Neuronal stem cell (in vitro differentiated cells): Measurements from ENCODE around the gene GRIK3.
A peak's percentile ranks its signal among the peaks of the same experiment; 100 is the strongest.

Source experiments
- DNase-seq: peaks from one replicate; pipeline ENCODE4 v3.0.0-alpha.2; 2013; ENCODE audit warnings: low spot score
- H2AFZ ChIP-seq: one replicate; pipeline ENCODE4 v1.6.1; 2013; ENCODE audit warnings: mild to moderate bottlenecking, low read length, inconsistent platforms
- H2AK5ac ChIP-seq: 2 replicates; pipeline ENCODE4 v1.6.1; 2013; ENCODE audit warnings: low read depth, mild to moderate bottlenecking, inconsistent platforms, low read length, moderate library complexity, mixed read lengths
- H2BK120ac ChIP-seq: 2 replicates; pipeline ENCODE4 v1.6.1; 2013; ENCODE audit warnings: low read depth, mild to moderate bottlenecking, inconsistent platforms, low read length, moderate library complexity, mixed read lengths
- H2BK12ac ChIP-seq: one replicate; pipeline ENCODE4 v1.6.1; 2013; ENCODE audit warnings: low read length, inconsistent platforms
- H2BK15ac ChIP-seq: 2 replicates; pipeline ENCODE4 v1.6.1; 2013; ENCODE audit warnings: mild to moderate bottlenecking, low read length, inconsistent platforms, mixed read lengths
- H2BK5ac ChIP-seq: one replicate; pipeline ENCODE4 v1.6.1; 2013; ENCODE audit warnings: inconsistent platforms, mild to moderate bottlenecking, low read length, moderate library complexity
- H3K14ac ChIP-seq: one replicate; pipeline ENCODE4 v1.6.1; 2013; ENCODE audit warnings: low read length, inconsistent platforms
- H3K18ac ChIP-seq: 2 replicates; pipeline ENCODE4 v1.6.1; 2013; ENCODE audit warnings: low read length, inconsistent platforms
- H3K23ac ChIP-seq: 2 replicates; pipeline ENCODE4 v1.6.1; 2013; ENCODE audit warnings: low read depth, mild to moderate bottlenecking, mixed read lengths, low read length, inconsistent platforms; ENCODE audit not compliant: poor library complexity
- H3K27ac ChIP-seq: replicated peaks from 3 replicates; pipeline ENCODE4 v1.5.1; 2013; ENCODE audit warnings: low read length, inconsistent platforms
- H3K27me3 ChIP-seq, 3 experiments: 2 replicates each; pipeline ENCODE4 v1.6.1; 2013; ENCODE audit warnings: low read length in 3 of 3, mild to moderate bottlenecking in 2 of 3, inconsistent platforms in 1 of 3, low read depth in 1 of 3, mixed read lengths in 1 of 3, moderate library complexity in 1 of 3; ENCODE audit not compliant: control insufficient read depth in 3 of 3, insufficient read depth in 3 of 3
- H3K36me3 ChIP-seq, 2 donors: replicated peaks in 1 of 2; 2 replicates each; pipeline ENCODE4 v1.6.1; 2013; ENCODE audit warnings: low read length in 2 of 2; ENCODE audit not compliant: control insufficient read depth in 2 of 2, insufficient read depth in 2 of 2
- H3K4ac ChIP-seq: 2 replicates; pipeline ENCODE4 v1.6.1; 2013; ENCODE audit warnings: inconsistent platforms, mild to moderate bottlenecking, low read length, moderate library complexity
- H3K4me1 ChIP-seq, 2 donors: 1 replicate in 1 of 2; 2 replicates in 1 of 2; pipeline ENCODE4 v1.6.1; 2013; ENCODE audit warnings: low read length in 2 of 2, low read depth in 1 of 2; ENCODE audit not compliant: control insufficient read depth in 2 of 2, insufficient read depth in 1 of 2
- H3K4me2 ChIP-seq: one replicate; pipeline ENCODE4 v1.6.1; 2013; ENCODE audit warnings: mild to moderate bottlenecking, low read length, inconsistent platforms; ENCODE audit not compliant: insufficient read depth, poor library complexity, severe bottlenecking
- H3K4me3 ChIP-seq, 2 donors: 2 replicates each; pipeline ENCODE4 v1.5.1; 2013; ENCODE audit warnings: low read length in 2 of 2, mild to moderate bottlenecking in 2 of 2, inconsistent platforms in 1 of 2, moderate library complexity in 1 of 2
- H3K79me1 ChIP-seq: one replicate; pipeline ENCODE4 v1.6.1; 2013; ENCODE audit warnings: low read depth, mild to moderate bottlenecking, inconsistent platforms, low read length, moderate library complexity
- H3K9ac ChIP-seq: one replicate; pipeline ENCODE4 v1.6.1; 2013; ENCODE audit warnings: mild to moderate bottlenecking, low read depth, low read length, inconsistent platforms; ENCODE audit not compliant: poor library complexity
- H3K9me3 ChIP-seq, 2 donors: replicated peaks in 1 of 2; 2 replicates each; pipeline versions ENCODE3 to v1.6.1; 2013; ENCODE audit warnings: low read length in 2 of 2, mild to moderate bottlenecking in 2 of 2, inconsistent platforms in 1 of 2, low read depth in 1 of 2, mixed read lengths in 1 of 2, moderate library complexity in 1 of 2; ENCODE audit not compliant: control insufficient read depth in 2 of 2, insufficient read depth in 1 of 2
- H4K8ac ChIP-seq: one replicate; pipeline ENCODE4 v1.6.1; 2013; ENCODE audit warnings: low read depth, mild to moderate bottlenecking, inconsistent platforms, low read length, moderate library complexity
- H4K91ac ChIP-seq: one replicate; pipeline ENCODE4 v1.6.1; 2013; ENCODE audit warnings: low read length, low read depth, mild to moderate bottlenecking, inconsistent platforms; ENCODE audit not compliant: poor library complexity
- WGBS, 2 donors: extraction: QIAGEN DNeasy Blood & Tissue Kit; methylation state at CpG; one replicate each; pipeline ENCODE4 v1.1.7; 2013; ENCODE audit warnings: missing lambda C conversion rate in 2 of 2, mixed read lengths in 1 of 2; ENCODE audit not compliant: insufficient read length in 2 of 2, insufficient replicate concordance in 1 of 2; ENCODE audit errors: extremely low coverage in 2 of 2; 5-methylcytosine and 5-hydroxymethylcytosine counted together

The GRIK3 gene

GRCh38 chr1:37051346-37051745 is 17.0 kb upstream of the GRIK3 start:
- Histone ChIP-seq H3K23ac (no peak overlapping the region), H3K18ac (no peak overlapping the region), H3K4me3 (no peak overlapping the region), H3K4me1 (peaks cover 0 to 22% of the 10 kb centered on the region in 2 donors), H2BK15ac (no peak overlapping the region), H3K27me3 (no peaks in the 10 kb centered on the region), H2BK5ac (no peak overlapping the region), H3K36me3 (no peaks in the 10 kb centered on the region), H3K9ac (no peak overlapping the region), H2BK120ac (no peak overlapping the region), H3K9me3 (no peaks in the 10 kb centered on the region), H4K91ac (no peak overlapping the region), H3K79me1 (no peaks in the 10 kb centered on the region), H2BK12ac (no peak overlapping the region), H2AFZ (no peak overlapping the region), H2AK5ac (no peak overlapping the region), H3K4ac (no peak overlapping the region), H3K27ac (no peak overlapping the region), H4K8ac (no peak overlapping the region), H3K4me2 (no peak overlapping the region), H3K14ac (no peak overlapping the region)
- WGBS, 2 donors: no CpG with 5 or more reads among the region's 7 CpGs
- DNase-seq: no peak

- H3K4ac ChIP-seq: no peak overlapping the region
- no peak overlapping the region for H2BK12ac ChIP-seq
- H3K27ac ChIP-seq: no peak overlapping the region
- H4K8ac ChIP-seq: no peak overlapping the region
- H3K14ac ChIP-seq: no peak overlapping the region
- H3K23ac ChIP-seq: no peak overlapping the region
- no peak overlapping the region for H3K4me2 ChIP-seq
- H3K79me1 ChIP-seq: no peaks in the 10 kb centered on the region
- no peak overlapping the region for H3K9ac ChIP-seq
- no CpG with 5 or more reads among the region's 19 CpGs for WGBS, 2 donors
- no peak overlapping the region for H2BK120ac ChIP-seq
- H3K18ac ChIP-seq: peak overlapping the region; percentile 39
- no peak for DNase-seq
- no peak overlapping the region for H3K4me3 ChIP-seq
- H2BK15ac ChIP-seq: peak overlapping the region; percentile 14
- no peaks in the 10 kb centered on the region for H3K27me3 ChIP-seq
- no peak overlapping the region for H2AK5ac ChIP-seq
- H4K91ac ChIP-seq: no peak overlapping the region
- no peak overlapping the region for H2AFZ ChIP-seq
- no peaks in the 10 kb centered on the region for H3K36me3 ChIP-seq
- H3K4me1 ChIP-seq: peaks cover 0 to 8% of the 10 kb centered on the region in 2 donors
- no peak overlapping the region for H2BK5ac ChIP-seq
- H3K9me3 ChIP-seq: no peaks in the 10 kb centered on the region
Observed at GRCh38 chr1:37047542-37047941, 13.2 kb upstream of the GRIK3 start.

GRCh38 chr1:37043101-37043500 is 8.8 kb upstream of the GRIK3 start:
- no peak for DNase-seq
- no peak overlapping the region for H3K4me3 ChIP-seq
- no peaks in the 10 kb centered on the region for H3K36me3 ChIP-seq
- no peak overlapping the region for H3K4ac ChIP-seq
- H3K9ac ChIP-seq: no peak overlapping the region
- no peak overlapping the region for H2BK15ac ChIP-seq
- no peak overlapping the region for H2BK5ac ChIP-seq
- H3K18ac ChIP-seq: no peak overlapping the region
- WGBS, 2 donors: no CpG with 5 or more reads among the region's 2 CpGs
- H4K91ac ChIP-seq: no peak overlapping the region
- no peak overlapping the region for H2BK12ac ChIP-seq
- H3K27me3 ChIP-seq: peaks cover 0 to 30% (median 0%) of the 10 kb centered on the region in 3 experiments
- no peak overlapping the region for H2BK120ac ChIP-seq
- no peak overlapping the region for H2AFZ ChIP-seq
- H3K4me1 ChIP-seq: peaks cover 0 to 26% of the 10 kb centered on the region in 2 donors
- no peaks in the 10 kb centered on the region for H3K79me1 ChIP-seq
- H3K9me3 ChIP-seq: no peaks in the 10 kb centered on the region
- H2AK5ac ChIP-seq: no peak overlapping the region
- no peak overlapping the region for H3K4me2 ChIP-seq
- no peak overlapping the region for H3K23ac ChIP-seq
- no peak overlapping the region for H3K14ac ChIP-seq
- H4K8ac ChIP-seq: no peak overlapping the region
- H3K27ac ChIP-seq: no peak overlapping the region

- H2AK5ac ChIP-seq: no peak overlapping the region
- H3K4me3 ChIP-seq: no peak overlapping the region
- H3K18ac ChIP-seq: no peak overlapping the region
- no peak overlapping the region for H4K8ac ChIP-seq
- no peak overlapping the region for H3K23ac ChIP-seq
- no peak overlapping the region for H2BK120ac ChIP-seq
- no peak overlapping the region for H2BK12ac ChIP-seq
- H2BK15ac ChIP-seq: peak overlapping the region; percentile 65
- H2AFZ ChIP-seq: no peak overlapping the region
- no CpG with 5 or more reads among the region's 6 CpGs for WGBS, 2 donors
- no peaks in the 10 kb centered on the region for H3K9me3 ChIP-seq
- H2BK5ac ChIP-seq: no peak overlapping the region
- no peak overlapping the region for H4K91ac ChIP-seq
- no peaks in the 10 kb centered on the region for H3K79me1 ChIP-seq
- H3K4me1 ChIP-seq: peaks cover 0 to 30% of the 10 kb centered on the region in 2 donors
- H3K27ac ChIP-seq: no peak overlapping the region
- no peak overlapping the region for H3K9ac ChIP-seq
- no peak for DNase-seq
- no peak overlapping the region for H3K14ac ChIP-seq
- peaks cover 0 to 36% (median 0%) of the 10 kb centered on the region in 3 experiments for H3K27me3 ChIP-seq
- H3K4me2 ChIP-seq: no peak overlapping the region
- H3K4ac ChIP-seq: no peak overlapping the region
- H3K36me3 ChIP-seq: no peaks in the 10 kb centered on the region
Observed at GRCh38 chr1:37042506-37042905, 8.2 kb upstream of the GRIK3 start.
